Fibroblast of pulmonary artery (primary cell): ENCODE data around the gene NSMF.
"Not testable (repeated sequence)": the region's sequence is repeated elsewhere in the genome, so short reads cannot be mapped to it uniquely, and the experiment has no call there.

Experiments used
- DNase-seq: peaks from one replicate; pipeline ENCODE4 v3.0.0-alpha.2; 2010; ENCODE audit warnings: low read depth
- H3K4me3 ChIP-seq: replicated peaks from 2 replicates; pipeline ENCODE4 v1.5.1; 2011; ENCODE audit warnings: low read depth, mild to moderate bottlenecking, control low read depth, low read length, moderate library complexity
- CTCF ChIP-seq: IDR thresholded peaks from 2 replicates; pipeline ENCODE4 v1.5.1; 2011; ENCODE audit warnings: mild to moderate bottlenecking, control low read depth, low read length, inconsistent platforms; ENCODE audit errors: missing control alignments

Gene NSMF

GRCh38 chr9:137474271-137474670 is 15.1 kb upstream of the NSMF start:
- H3K4me3 ChIP-seq, result no peak overlapping the region
- no peak for DNase-seq
- no peak for TF ChIP-seq CTCF

DNA sequence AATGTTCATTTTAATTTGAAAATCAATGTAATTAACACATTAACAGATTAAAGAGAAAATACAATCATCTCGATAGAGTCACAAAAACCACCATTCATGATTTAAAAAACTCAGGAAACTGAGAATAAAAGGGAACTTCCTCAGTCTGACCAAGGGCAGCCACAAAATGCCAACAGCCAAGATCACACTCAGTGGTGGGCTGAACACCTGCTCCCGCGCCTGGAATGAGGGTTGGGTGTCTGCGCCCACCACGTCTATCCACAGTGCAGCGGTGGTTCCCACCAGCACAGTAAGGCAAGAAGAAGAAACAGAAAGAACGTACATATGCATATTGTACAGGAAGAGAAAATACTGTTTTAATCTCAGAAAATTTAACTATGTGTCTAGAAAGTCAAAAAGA is 11.7 kb upstream of the NSMF start:
- no peak for TF ChIP-seq CTCF
- H3K4me3 ChIP-seq, result no peak overlapping the region
- DNase-seq, result no peak

DNA sequence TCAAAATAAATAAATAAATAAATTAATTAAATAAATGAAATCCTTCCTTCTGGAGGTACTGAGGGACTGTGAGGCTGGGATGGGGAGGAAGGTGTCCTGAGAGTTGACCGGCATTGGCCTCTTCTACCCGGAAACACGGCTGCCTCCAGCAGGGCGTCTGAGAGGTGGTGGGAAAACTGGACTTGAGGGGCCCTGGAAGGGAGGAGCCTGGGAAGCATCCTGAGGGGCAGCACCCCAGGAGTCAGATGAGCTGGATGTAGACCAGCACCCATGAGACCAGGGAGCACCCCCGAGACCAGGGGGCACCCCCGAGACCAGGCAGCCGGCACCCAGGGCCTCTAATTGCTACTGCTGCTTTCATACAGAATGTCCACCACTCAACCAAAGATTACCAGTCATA is 8.8 kb upstream of the NSMF start:
- no peak overlapping the region for H3K4me3 ChIP-seq
- no peak for TF ChIP-seq CTCF
- no peak for DNase-seq

- no peak overlapping the region for H3K4me3 ChIP-seq
- no peak for TF ChIP-seq CTCF
- DNase-seq, result no peak
Measured at GRCh38 chr9:137467161-137467581, 8.0 kb upstream of the NSMF start.

GRCh38 chr9:137466389-137467085 is 7.4 kb upstream of the NSMF start:
- DNase-seq, H3K4me3 ChIP-seq: not testable (repeated sequence)

GRCh38 chr9:137465720-137466388 is 6.7 kb upstream of the NSMF start:
- no peak overlapping the region for H3K4me3 ChIP-seq
- no peak for DNase-seq
- no peak for TF ChIP-seq CTCF

GRCh38 chr9:137465000-137465719 is 6.0 kb upstream of the NSMF start:
- no peak for DNase-seq
- no peak overlapping the region for H3K4me3 ChIP-seq
- no peak for TF ChIP-seq CTCF
